ENCODE measurements around the gene KRTAP10-11.
A peak's percentile ranks its signal among the peaks of the same experiment; 100 is the strongest.

The KRTAP10-11 gene

GRCh38 chr21:44617071-44617501 lies 29.1 kb upstream of the KRTAP10-11 start:
- no peak for TF ChIP-seq CTCF (conservative IDR thresholded peaks at IDR 0.05)
- no peak overlapping the region for H3K27ac ChIP-seq

DNA sequence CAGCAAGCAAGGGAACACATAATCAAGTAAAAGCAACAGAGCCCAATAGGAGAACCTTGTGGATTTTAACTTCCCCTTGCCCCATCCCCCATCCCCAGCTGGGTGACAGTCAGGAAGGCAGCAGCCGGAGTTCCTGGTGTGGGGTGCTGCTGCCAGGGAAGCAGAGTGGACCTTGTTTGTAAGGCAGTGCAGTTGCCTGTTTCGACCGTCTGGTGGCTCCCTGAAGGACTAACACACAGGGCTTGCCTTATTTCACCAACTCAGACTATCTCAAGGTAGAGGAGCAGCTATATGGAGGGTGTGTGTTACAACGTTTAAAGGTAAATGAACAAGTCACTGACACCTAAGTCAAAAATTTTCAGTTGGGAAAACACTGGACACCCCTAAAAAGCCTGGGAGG lies 27.7 kb upstream of the KRTAP10-11 start:
- H3K27ac ChIP-seq: no peak overlapping the region
- TF ChIP-seq CTCF (conservative IDR thresholded peaks at IDR 0.05): peak; percentile 85

DNA sequence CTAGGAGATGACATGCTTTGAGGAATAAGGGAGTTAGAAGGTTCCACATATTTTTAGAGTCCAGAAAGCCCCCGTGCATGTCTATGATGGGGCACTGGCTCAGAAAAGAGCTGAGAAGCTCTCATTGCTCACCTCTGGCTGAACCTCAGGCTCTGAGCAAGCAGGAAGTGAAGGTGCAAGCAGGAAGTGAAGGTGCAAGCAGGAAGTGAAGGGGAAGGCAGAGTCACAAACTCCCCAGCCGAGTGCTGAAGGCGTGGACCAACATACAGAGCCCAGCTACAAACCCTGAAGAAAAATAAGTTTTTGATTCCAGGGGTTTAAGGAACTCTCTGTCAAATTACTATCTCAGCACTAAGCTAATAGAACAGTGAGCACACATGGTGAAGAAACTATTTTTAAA lies 27.3 kb upstream of the KRTAP10-11 start:
- TF ChIP-seq CTCF (conservative IDR thresholded peaks at IDR 0.05): no peak; the same call in 1 of the 2 replicates
- H3K27ac ChIP-seq: no peak overlapping the region

DNA sequence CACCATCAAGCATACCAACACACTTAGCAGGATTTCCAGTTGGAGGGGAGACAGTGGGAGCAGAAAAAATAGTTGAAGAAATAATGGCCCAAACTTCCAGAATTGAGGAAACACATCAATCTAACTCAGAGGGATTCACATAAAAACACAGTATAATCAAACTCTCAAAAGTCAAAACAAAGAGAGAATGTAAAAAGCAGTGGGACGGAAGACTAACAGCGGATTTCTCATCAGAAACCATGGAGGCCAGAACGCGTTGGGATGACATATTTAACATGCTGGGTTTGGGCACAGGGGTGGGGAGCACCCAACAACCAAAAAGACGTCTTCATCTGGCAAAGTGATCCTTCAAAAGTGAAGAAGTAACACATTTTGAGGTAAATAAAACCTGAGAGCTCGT lies 26.3 kb upstream of the KRTAP10-11 start:
- no peak overlapping the region for H3K27ac ChIP-seq
- no peak for TF ChIP-seq CTCF (conservative IDR thresholded peaks at IDR 0.05)

DNA sequence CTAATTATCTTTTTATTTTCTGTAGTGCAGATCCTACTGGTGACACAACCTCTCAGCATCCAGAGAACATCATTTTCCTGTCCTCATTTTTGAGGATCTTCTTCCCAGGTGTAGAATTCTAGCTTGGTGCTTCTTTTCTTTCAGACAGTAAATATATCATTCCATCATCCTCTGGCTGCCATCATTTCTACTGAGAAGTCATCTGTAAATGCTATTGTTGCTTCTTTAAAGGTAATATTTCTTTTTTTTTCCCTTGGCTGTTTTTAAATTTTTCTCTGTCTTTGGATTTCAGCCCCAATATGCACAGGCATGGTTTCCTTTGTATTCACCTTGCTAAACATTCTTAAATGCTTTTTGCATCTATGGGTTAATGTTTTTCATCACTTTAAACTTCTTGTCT lies 22.6 kb upstream of the KRTAP10-11 start:
- H3K27ac ChIP-seq: no peak overlapping the region
- no peak for TF ChIP-seq CTCF (conservative IDR thresholded peaks at IDR 0.05)

DNA sequence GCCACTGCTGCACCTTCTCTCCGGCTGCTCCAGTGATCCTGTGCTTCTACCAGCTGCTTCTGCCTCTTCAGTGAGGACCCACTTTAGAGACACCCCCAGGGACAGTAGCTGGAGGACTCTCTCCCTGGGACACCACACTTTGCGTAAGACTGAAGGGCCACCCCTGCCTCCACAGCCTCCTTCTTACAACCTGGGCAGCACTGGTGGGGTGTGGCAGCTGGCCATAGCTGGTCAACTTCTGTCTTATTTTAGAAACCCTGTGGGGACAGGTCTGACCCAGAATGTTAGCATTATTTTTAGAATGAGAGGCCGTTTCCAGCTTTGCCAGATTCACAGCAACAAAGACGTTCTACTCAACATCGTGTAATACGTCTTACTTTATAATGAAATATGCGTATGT lies 20.5 kb upstream of the KRTAP10-11 start:
- TF ChIP-seq CTCF (conservative IDR thresholded peaks at IDR 0.05): no peak
- no peak overlapping the region for H3K27ac ChIP-seq

DNA sequence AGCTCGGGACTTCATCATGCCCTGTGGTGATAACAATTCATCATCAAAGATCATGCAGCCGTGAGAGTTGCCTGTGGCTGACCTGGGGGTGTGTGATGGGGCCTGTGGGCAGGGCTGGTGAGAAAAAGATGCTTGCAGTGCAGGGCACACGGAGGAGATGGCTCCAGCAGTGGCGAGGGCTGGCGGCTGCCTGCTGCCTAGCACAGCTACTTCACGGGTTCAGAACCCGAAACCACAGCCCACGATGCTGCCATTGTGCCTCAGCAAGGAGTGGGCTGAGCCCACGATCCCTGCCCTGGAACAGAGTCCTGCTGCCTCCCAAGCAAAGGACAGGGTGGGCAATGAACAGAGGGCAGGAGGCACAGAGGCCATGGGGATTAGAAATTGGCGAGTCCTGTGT lies 20.0 kb upstream of the KRTAP10-11 start:
- no peak for TF ChIP-seq CTCF (conservative IDR thresholded peaks at IDR 0.05)
- H3K27ac ChIP-seq: no peak overlapping the region

Measured in VCaP (cell line).